WTC11 (cell line): Measurements from ENCODE around the gene MINDY1. TPM values are rescaled to one million over a fixed set of nuclear protein-coding genes. Genes with fewer than 3 reads are reported as not detected.

Experiments
- ATAC-seq: fragments of 200-7000 bp; cut with Tn5 transposase; 2 replicates; pipeline ENCODE4 v1.10.0; 2021; ENCODE audit warnings: mild to moderate bottlenecking, moderate library complexity
- CTCF ChIA-PET: fragments of 300-600 bp; sonication (Branson Sonifier 250); formaldehyde crosslinking; loops from one replicate; lab custom pipeline; 2021; ENCODE audit warnings: antibody characterized with exemption; lab: Charles Lee
- POLR2A ChIA-PET: fragments of 350-600 bp; sonication (Branson Sonifier 250); formaldehyde crosslinking; loops from one replicate; lab custom pipeline; 2021; ENCODE audit warnings: antibody characterized with exemption; lab: Charles Lee
- DNase-seq: peaks from one replicate; pipeline ENCODE4 v3.0.0; 2021; ENCODE audit warnings: low spot score
- H3K27ac Mint-ChIP-seq: 2 replicates; pipeline ENCODE4 v1.8.0; 2021; ENCODE audit warnings: mixed read lengths
- H3K27me3 Mint-ChIP-seq: 2 replicates; pipeline ENCODE4 v1.8.0; 2021; ENCODE audit warnings: low read depth, mild to moderate bottlenecking, moderate library complexity, mixed read lengths
- H3K36me3 Mint-ChIP-seq: 2 replicates; pipeline ENCODE4 v1.8.0; 2021; ENCODE audit warnings: mixed read lengths
- H3K4me1 Mint-ChIP-seq: 2 replicates; pipeline ENCODE4 v1.8.0; 2022; ENCODE audit warnings: mixed read lengths
- H3K4me3 Mint-ChIP-seq: 2 replicates; pipeline ENCODE4 v1.8.0; 2021; ENCODE audit warnings: mild to moderate bottlenecking, moderate library complexity, mixed read lengths
- H3K9me3 Mint-ChIP-seq: 2 replicates; pipeline ENCODE4 v1.8.0; 2021; ENCODE audit warnings: mixed read lengths
- ETV6 ChIP-seq: sonication (generic); formaldehyde crosslinking; IDR thresholded peaks from 2 replicates; pipeline ENCODE4 v1.8.1; 2022; ENCODE audit warnings: mild to moderate bottlenecking, missing genetic modification reagents
- FOXK1 ChIP-seq: sonication (generic); formaldehyde crosslinking; IDR thresholded peaks from 2 replicates; pipeline ENCODE4 v1.8.0; 2022; ENCODE audit warnings: mild to moderate bottlenecking, moderate library complexity, missing genetic modification reagents
- NFE2L1 ChIP-seq: sonication (generic); formaldehyde crosslinking; IDR thresholded peaks from 2 replicates; pipeline ENCODE4 v1.8.1; 2023; ENCODE audit warnings: missing genetic modification reagents
- RORB ChIP-seq: fragments of 250-450 bp; sonication (Bioruptor Pico); IDR thresholded peaks from 2 replicates; pipeline ENCODE4 v1.9.0; 2021; ENCODE audit warnings: mild to moderate bottlenecking
- TCF7 ChIP-seq: sonication (generic); formaldehyde crosslinking; IDR thresholded peaks from 2 replicates; pipeline ENCODE4 v1.8.0; 2022; ENCODE audit warnings: mild to moderate bottlenecking, low read depth, missing genetic modification reagents, moderate library complexity
- TEAD4 ChIP-seq: sonication (generic); formaldehyde crosslinking; IDR thresholded peaks from 2 replicates; pipeline ENCODE4 v1.8.0; 2022; ENCODE audit warnings: mild to moderate bottlenecking, missing genetic modification reagents
- ZBTB21 ChIP-seq: sonication (generic); formaldehyde crosslinking; IDR thresholded peaks from 2 replicates; pipeline ENCODE4 v1.8.1; 2023; ENCODE audit warnings: mild to moderate bottlenecking, missing genetic modification reagents, borderline replicate concordance
- ZNF423 ChIP-seq: fragments of 250-450 bp; sonication (Bioruptor Pico); IDR thresholded peaks from 2 replicates; pipeline ENCODE4 v2.1.2; 2022; ENCODE audit warnings: mild to moderate bottlenecking, moderate library complexity
- total RNA-seq: library from RNA; stranded (reverse); gene quantifications from 3 replicates; pipeline ENCODE4 v1.2.3, GENCODE V29; 2021
- TF ChIP-seq, protein P1 (sequence below): fragments of 250-450 bp; sonication (Bioruptor Pico); IDR thresholded peaks from 2 replicates; pipeline ENCODE4 v1.8.0; 2021; ENCODE audit warnings: mild to moderate bottlenecking
- TF ChIP-seq, protein P2 (sequence below): sonication (generic); formaldehyde crosslinking; IDR thresholded peaks from 2 replicates; pipeline ENCODE4 v1.8.1; 2023; ENCODE audit warnings: mild to moderate bottlenecking, missing genetic modification reagents, borderline replicate concordance
- TF ChIP-seq, protein P3 (sequence below): sonication (generic); formaldehyde crosslinking; IDR thresholded peaks from 2 replicates; pipeline ENCODE4 v1.8.1; 2022; ENCODE audit warnings: low read depth, missing genetic modification reagents, borderline replicate concordance
- TF ChIP-seq, protein P4 (sequence below): sonication (generic); formaldehyde crosslinking; IDR thresholded peaks from 2 replicates; pipeline ENCODE4 v1.8.0; 2023; ENCODE audit warnings: missing genetic modification reagents
- TF ChIP-seq, protein P5 (sequence below): sonication (generic); formaldehyde crosslinking; IDR thresholded peaks from 2 replicates; pipeline ENCODE4 v1.8.1; 2022; ENCODE audit warnings: low read depth, mild to moderate bottlenecking, moderate library complexity, missing genetic modification reagents, borderline replicate concordance
- TF ChIP-seq, protein P6 (sequence below): fragments of 250-450 bp; sonication (Bioruptor Pico); IDR thresholded peaks from 2 replicates; pipeline ENCODE4 v1.9.0; 2021; ENCODE audit warnings: moderate library complexity, mild to moderate bottlenecking, inconsistent platforms, borderline replicate concordance
- TF ChIP-seq, protein P7 (sequence below): fragments of 250-450 bp; sonication (Bioruptor Pico); IDR thresholded peaks from 2 replicates; pipeline ENCODE4 v1.9.0; 2021; ENCODE audit warnings: mild to moderate bottlenecking
- TF ChIP-seq, protein P8 (sequence below): sonication (generic); formaldehyde crosslinking; IDR thresholded peaks from 2 replicates; pipeline ENCODE4 v1.8.1; 2022; ENCODE audit warnings: mild to moderate bottlenecking, moderate library complexity, missing genetic modification reagents
- TF ChIP-seq, protein P9 (sequence below): sonication (generic); formaldehyde crosslinking; IDR thresholded peaks from 2 replicates; pipeline ENCODE4 v1.8.0; 2023; ENCODE audit warnings: missing genetic modification reagents, mild to moderate bottlenecking, borderline replicate concordance
- TF ChIP-seq, protein P10 (sequence below): sonication (generic); formaldehyde crosslinking; IDR thresholded peaks from 2 replicates; pipeline ENCODE4 v1.8.1; 2022; ENCODE audit warnings: missing genetic modification reagents, borderline replicate concordance

Gene MINDY1
- total RNA-seq, 1 experiment from 2014 or later: 10.1 TPM

DNA sequence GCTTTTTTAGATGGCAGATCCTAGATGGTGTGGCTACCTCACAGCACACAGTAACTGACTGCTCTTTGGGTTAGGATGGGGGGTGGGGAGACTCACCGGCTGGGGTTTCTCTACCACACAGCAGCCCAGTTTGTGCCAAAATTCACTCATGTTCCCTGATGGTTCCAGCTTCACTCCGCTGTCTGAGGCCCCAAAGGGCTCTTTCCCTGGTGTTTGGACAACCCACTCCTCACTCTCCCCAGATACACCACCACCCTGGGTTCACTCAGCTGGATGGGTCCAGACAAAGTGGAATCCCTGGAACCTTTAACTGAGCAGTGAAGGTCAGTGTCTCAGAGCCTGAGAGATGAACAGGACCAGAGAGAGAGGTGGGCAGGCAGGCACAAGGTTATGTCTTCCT is 48.9 kb upstream of the MINDY1 start:
- POLR2A ChIA-PET: no interaction called here
- Mint-ChIP-seq H3K27ac (no peak overlapping the region), H3K27me3 (no peaks in the 10 kb centered on the region), H3K36me3 (peaks cover 52% of the 10 kb centered on the region), H3K4me3 (no peak overlapping the region), H3K4me1 (peaks cover 24% of the 10 kb centered on the region), H3K9me3 (no peaks in the 10 kb centered on the region)
- no peak for DNase-seq
- ATAC-seq: no peak
- CTCF ChIA-PET: no interaction called here
- TF ChIP-seq, protein P1, sequence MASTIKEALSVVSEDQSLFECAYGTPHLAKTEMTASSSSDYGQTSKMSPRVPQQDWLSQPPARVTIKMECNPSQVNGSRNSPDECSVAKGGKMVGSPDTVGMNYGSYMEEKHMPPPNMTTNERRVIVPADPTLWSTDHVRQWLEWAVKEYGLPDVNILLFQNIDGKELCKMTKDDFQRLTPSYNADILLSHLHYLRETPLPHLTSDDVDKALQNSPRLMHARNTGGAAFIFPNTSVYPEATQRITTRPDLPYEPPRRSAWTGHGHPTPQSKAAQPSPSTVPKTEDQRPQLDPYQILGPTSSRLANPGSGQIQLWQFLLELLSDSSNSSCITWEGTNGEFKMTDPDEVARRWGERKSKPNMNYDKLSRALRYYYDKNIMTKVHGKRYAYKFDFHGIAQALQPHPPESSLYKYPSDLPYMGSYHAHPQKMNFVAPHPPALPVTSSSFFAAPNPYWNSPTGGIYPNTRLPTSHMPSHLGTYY (CRISPR knock-in tag): no peak
- no peak for TF ChIP-seq NFE2L1
- TF ChIP-seq, protein P2, sequence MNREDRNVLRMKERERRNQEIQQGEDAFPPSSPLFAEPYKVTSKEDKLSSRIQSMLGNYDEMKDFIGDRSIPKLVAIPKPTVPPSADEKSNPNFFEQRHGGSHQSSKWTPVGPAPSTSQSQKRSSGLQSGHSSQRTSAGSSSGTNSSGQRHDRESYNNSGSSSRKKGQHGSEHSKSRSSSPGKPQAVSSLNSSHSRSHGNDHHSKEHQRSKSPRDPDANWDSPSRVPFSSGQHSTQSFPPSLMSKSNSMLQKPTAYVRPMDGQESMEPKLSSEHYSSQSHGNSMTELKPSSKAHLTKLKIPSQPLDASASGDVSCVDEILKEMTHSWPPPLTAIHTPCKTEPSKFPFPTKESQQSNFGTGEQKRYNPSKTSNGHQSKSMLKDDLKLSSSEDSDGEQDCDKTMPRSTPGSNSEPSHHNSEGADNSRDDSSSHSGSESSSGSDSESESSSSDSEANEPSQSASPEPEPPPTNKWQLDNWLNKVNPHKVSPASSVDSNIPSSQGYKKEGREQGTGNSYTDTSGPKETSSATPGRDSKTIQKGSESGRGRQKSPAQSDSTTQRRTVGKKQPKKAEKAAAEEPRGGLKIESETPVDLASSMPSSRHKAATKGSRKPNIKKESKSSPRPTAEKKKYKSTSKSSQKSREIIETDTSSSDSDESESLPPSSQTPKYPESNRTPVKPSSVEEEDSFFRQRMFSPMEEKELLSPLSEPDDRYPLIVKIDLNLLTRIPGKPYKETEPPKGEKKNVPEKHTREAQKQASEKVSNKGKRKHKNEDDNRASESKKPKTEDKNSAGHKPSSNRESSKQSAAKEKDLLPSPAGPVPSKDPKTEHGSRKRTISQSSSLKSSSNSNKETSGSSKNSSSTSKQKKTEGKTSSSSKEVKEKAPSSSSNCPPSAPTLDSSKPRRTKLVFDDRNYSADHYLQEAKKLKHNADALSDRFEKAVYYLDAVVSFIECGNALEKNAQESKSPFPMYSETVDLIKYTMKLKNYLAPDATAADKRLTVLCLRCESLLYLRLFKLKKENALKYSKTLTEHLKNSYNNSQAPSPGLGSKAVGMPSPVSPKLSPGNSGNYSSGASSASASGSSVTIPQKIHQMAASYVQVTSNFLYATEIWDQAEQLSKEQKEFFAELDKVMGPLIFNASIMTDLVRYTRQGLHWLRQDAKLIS: no peak
- TF ChIP-seq, protein P3, sequence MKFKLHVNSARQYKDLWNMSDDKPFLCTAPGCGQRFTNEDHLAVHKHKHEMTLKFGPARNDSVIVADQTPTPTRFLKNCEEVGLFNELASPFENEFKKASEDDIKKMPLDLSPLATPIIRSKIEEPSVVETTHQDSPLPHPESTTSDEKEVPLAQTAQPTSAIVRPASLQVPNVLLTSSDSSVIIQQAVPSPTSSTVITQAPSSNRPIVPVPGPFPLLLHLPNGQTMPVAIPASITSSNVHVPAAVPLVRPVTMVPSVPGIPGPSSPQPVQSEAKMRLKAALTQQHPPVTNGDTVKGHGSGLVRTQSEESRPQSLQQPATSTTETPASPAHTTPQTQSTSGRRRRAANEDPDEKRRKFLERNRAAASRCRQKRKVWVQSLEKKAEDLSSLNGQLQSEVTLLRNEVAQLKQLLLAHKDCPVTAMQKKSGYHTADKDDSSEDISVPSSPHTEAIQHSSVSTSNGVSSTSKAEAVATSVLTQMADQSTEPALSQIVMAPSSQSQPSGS (CRISPR knock-in tag): no peak
- TF ChIP-seq, protein P4, sequence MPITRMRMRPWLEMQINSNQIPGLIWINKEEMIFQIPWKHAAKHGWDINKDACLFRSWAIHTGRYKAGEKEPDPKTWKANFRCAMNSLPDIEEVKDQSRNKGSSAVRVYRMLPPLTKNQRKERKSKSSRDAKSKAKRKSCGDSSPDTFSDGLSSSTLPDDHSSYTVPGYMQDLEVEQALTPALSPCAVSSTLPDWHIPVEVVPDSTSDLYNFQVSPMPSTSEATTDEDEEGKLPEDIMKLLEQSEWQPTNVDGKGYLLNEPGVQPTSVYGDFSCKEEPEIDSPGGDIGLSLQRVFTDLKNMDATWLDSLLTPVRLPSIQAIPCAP (CRISPR knock-in tag): no peak
- TF ChIP-seq, protein P5, sequence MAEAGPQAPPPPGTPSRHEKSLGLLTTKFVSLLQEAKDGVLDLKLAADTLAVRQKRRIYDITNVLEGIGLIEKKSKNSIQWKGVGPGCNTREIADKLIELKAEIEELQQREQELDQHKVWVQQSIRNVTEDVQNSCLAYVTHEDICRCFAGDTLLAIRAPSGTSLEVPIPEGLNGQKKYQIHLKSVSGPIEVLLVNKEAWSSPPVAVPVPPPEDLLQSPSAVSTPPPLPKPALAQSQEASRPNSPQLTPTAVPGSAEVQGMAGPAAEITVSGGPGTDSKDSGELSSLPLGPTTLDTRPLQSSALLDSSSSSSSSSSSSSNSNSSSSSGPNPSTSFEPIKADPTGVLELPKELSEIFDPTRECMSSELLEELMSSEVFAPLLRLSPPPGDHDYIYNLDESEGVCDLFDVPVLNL (CRISPR knock-in tag): no peak
- TF ChIP-seq RORB (CRISPR knock-in tag): no peak
- TF ChIP-seq, protein P6, sequence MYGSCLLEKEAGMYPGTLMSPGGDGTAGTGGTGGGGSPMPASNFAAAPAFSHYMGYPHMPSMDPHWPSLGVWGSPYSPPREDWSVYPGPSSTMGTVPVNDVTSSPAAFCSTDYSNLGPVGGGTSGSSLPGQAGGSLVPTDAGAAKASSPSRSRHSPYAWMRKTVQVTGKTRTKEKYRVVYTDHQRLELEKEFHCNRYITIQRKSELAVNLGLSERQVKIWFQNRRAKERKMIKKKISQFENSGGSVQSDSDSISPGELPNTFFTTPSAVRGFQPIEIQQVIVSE: no peak
- no peak for TF ChIP-seq TEAD4
- no peak for TF ChIP-seq FOXK1 (CRISPR knock-in tag)
- TF ChIP-seq TCF7 (CRISPR knock-in tag): no peak
- no peak for TF ChIP-seq ETV6 (CRISPR knock-in tag)
- no peak for TF ChIP-seq ZNF423 (CRISPR knock-in tag)
- TF ChIP-seq, protein P7, sequence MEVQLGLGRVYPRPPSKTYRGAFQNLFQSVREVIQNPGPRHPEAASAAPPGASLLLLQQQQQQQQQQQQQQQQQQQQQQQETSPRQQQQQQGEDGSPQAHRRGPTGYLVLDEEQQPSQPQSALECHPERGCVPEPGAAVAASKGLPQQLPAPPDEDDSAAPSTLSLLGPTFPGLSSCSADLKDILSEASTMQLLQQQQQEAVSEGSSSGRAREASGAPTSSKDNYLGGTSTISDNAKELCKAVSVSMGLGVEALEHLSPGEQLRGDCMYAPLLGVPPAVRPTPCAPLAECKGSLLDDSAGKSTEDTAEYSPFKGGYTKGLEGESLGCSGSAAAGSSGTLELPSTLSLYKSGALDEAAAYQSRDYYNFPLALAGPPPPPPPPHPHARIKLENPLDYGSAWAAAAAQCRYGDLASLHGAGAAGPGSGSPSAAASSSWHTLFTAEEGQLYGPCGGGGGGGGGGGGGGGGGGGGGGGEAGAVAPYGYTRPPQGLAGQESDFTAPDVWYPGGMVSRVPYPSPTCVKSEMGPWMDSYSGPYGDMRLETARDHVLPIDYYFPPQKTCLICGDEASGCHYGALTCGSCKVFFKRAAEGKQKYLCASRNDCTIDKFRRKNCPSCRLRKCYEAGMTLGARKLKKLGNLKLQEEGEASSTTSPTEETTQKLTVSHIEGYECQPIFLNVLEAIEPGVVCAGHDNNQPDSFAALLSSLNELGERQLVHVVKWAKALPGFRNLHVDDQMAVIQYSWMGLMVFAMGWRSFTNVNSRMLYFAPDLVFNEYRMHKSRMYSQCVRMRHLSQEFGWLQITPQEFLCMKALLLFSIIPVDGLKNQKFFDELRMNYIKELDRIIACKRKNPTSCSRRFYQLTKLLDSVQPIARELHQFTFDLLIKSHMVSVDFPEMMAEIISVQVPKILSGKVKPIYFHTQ (CRISPR knock-in tag): no peak
- TF ChIP-seq, protein P8, sequence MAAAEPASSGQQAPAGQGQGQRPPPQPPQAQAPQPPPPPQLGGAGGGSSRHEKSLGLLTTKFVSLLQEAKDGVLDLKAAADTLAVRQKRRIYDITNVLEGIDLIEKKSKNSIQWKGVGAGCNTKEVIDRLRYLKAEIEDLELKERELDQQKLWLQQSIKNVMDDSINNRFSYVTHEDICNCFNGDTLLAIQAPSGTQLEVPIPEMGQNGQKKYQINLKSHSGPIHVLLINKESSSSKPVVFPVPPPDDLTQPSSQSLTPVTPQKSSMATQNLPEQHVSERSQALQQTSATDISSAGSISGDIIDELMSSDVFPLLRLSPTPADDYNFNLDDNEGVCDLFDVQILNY (CRISPR knock-in tag): no peak
- no peak for TF ChIP-seq ZBTB21 (CRISPR knock-in tag)
- TF ChIP-seq, protein P9, sequence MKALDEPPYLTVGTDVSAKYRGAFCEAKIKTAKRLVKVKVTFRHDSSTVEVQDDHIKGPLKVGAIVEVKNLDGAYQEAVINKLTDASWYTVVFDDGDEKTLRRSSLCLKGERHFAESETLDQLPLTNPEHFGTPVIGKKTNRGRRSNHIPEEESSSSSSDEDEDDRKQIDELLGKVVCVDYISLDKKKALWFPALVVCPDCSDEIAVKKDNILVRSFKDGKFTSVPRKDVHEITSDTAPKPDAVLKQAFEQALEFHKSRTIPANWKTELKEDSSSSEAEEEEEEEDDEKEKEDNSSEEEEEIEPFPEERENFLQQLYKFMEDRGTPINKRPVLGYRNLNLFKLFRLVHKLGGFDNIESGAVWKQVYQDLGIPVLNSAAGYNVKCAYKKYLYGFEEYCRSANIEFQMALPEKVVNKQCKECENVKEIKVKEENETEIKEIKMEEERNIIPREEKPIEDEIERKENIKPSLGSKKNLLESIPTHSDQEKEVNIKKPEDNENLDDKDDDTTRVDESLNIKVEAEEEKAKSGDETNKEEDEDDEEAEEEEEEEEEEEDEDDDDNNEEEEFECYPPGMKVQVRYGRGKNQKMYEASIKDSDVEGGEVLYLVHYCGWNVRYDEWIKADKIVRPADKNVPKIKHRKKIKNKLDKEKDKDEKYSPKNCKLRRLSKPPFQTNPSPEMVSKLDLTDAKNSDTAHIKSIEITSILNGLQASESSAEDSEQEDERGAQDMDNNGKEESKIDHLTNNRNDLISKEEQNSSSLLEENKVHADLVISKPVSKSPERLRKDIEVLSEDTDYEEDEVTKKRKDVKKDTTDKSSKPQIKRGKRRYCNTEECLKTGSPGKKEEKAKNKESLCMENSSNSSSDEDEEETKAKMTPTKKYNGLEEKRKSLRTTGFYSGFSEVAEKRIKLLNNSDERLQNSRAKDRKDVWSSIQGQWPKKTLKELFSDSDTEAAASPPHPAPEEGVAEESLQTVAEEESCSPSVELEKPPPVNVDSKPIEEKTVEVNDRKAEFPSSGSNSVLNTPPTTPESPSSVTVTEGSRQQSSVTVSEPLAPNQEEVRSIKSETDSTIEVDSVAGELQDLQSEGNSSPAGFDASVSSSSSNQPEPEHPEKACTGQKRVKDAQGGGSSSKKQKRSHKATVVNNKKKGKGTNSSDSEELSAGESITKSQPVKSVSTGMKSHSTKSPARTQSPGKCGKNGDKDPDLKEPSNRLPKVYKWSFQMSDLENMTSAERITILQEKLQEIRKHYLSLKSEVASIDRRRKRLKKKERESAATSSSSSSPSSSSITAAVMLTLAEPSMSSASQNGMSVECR: no peak
- TF ChIP-seq, protein P10, sequence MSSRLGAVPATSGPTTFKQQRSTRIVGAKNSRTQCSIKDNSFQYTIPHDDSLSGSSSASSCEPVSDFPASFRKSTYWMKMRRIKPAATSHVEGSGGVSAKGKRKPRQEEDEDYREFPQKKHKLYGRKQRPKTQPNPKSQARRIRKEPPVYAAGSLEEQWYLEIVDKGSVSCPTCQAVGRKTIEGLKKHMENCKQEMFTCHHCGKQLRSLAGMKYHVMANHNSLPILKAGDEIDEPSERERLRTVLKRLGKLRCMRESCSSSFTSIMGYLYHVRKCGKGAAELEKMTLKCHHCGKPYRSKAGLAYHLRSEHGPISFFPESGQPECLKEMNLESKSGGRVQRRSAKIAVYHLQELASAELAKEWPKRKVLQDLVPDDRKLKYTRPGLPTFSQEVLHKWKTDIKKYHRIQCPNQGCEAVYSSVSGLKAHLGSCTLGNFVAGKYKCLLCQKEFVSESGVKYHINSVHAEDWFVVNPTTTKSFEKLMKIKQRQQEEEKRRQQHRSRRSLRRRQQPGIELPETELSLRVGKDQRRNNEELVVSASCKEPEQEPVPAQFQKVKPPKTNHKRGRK: no peak
